GM12891 (cell line): ENCODE results near the gene ALKBH2.

ENCODE experiments used
- DNase-seq: peaks from one replicate; pipeline ENCODE4 v3.0.0; 2011; ENCODE audit warnings: low spot score; ENCODE audit not compliant: insufficient read length
- FAIRE-seq: peaks from 2 replicates; lab custom pipeline; 2011; peaks lifted over from hg19 to GRCh38; lab: Jason Lieb, UNC
- PAX5 ChIP-seq: IDR thresholded peaks from 2 replicates; pipeline ENCODE4 v1.6.1; 2011; ENCODE audit warnings: low read length, moderate library complexity, mild to moderate bottlenecking; ENCODE audit not compliant: insufficient read depth, severe bottlenecking
- POLR2A ChIP-seq: IDR thresholded peaks from 2 replicates; pipeline ENCODE4 v1.6.1; 2011; ENCODE audit warnings: low read depth, low read length, control low read depth
- POLR2AphosphoS5 ChIP-seq: IDR thresholded peaks from 2 replicates; pipeline ENCODE4 v1.6.1; 2011; ENCODE audit warnings: low read depth, low read length, control low read depth
- POU2F2 ChIP-seq: IDR thresholded peaks from 2 replicates; pipeline ENCODE4 v1.6.1; 2011; ENCODE audit warnings: low read depth, mild to moderate bottlenecking, control low read depth, low read length, moderate library complexity
- SPI1 ChIP-seq: IDR thresholded peaks from 2 replicates; pipeline ENCODE4 v1.6.1; 2011; ENCODE audit warnings: low read depth, low read length, control low read depth
- TAF1 ChIP-seq: IDR thresholded peaks from 2 replicates; pipeline ENCODE4 v1.6.1; 2011; ENCODE audit warnings: low read depth, low read length, control low read depth

Gene ALKBH2

GRCh38 chr12:109115404-109115757 is 22.1 kb upstream of the ALKBH2 start:
- TF ChIP-seq TAF1 (no peak), POLR2AphosphoS5 (no peak), POU2F2 (no peak), POLR2A (no peak), SPI1 (no peak), PAX5 (no peak)
- DNase-seq, result no peak
- FAIRE-seq, result no peak

- FAIRE-seq, result no peak
Observed at GRCh38 chr12:109114644-109115043, 21.4 kb upstream of the ALKBH2 start.

DNA sequence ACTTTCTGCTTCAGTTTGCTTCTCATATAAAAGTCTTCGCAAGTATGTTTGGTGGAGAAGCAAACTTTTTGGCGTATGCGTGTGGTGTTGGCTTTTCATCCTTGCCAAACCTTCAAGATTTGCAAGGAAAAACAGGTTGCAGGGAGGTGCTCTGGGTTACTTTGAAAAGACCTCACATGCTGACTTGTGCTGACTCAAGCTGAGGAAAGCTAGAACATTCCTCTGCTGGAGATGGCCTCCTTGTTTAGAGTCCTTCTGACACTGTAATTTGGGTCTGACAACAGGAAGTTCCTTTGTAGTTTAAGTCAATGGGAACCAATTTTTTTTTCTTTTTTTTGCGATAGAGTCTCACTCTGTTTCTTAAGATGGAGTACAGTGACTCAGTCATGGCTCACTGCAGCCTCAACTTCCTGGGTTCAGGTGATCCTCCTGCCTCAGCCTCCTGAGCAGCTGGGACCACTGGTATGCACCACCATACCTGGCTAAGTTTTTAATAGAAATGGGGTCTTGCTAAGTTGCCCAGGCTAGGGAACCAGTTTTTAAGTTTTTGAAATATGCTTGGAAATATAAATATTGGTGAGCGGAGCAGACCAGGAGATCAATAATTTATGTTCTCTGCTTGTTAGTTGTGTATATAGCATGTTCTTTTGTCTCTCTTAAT is 20.5 kb upstream of the ALKBH2 start:
- FAIRE-seq, result no peak
- DNase-seq, result no peak
- TF ChIP-seq TAF1 (no peak), POLR2AphosphoS5 (no peak), SPI1 (no peak), POU2F2 (no peak), PAX5 (no peak), POLR2A (no peak)

More at GRCh38 chr12:109114644-109115043, 21.4 kb upstream of the ALKBH2 start:
- no peak for DNase-seq
- TF ChIP-seq POLR2AphosphoS5 (no peak), POU2F2 (no peak), SPI1 (no peak), POLR2A (no peak)

DNA sequence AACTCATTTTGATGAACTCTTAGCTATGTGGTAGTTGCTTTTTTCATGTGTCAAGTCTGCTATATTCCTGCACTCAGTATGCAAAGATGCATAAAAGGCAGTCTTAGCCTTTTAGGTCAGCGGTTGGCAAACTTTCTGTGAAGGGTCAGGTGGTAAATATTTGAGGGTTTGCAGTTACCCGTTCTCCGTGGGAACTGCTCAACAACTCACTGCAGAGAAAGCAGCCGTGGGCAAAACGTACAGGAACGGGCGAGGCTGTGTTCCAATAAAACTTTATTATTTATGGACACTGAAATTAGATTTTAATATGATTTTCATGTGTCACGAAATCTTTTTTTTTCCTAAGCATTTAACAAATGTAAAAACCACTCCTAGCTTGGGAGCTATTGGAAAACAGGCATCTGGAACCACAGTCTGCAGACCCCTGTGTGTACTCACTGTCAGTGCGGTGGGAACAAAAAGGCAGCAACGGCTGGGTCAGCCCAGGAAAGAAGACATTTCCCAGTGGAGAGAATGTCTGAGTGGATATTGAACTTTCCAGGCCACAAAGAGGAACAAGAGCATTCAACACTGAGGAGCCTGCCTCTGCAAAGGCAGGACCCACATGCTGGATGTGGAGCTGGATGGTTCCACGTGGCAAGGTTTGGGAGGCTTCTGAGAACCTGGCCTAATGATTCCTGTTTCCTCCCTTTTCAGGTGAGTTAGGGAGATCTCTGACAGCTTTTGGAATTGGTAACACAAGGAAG is 19.6 kb upstream of the ALKBH2 start:
- no peak for DNase-seq
- no peak for TF ChIP-seq SPI1
- TF ChIP-seq POLR2A, result no peak
- FAIRE-seq, result no peak

GRCh38 chr12:109110988-109111495 is 17.8 kb upstream of the ALKBH2 start:
- FAIRE-seq, result peak; percentile 92
- DNase-seq, result peak; percentile 64
- TF ChIP-seq POLR2A, result no peak
- peak; percentile 42; the same call in 1 of the 2 replicates for TF ChIP-seq POLR2AphosphoS5

- FAIRE-seq (no peak), DNase-seq (no peak)
- no peak for TF ChIP-seq TAF1
- TF ChIP-seq POLR2A, result no peak
- no peak for TF ChIP-seq PAX5
- TF ChIP-seq POLR2AphosphoS5, result no peak
- no peak for TF ChIP-seq SPI1
- no peak for TF ChIP-seq POU2F2
Observed at GRCh38 chr12:109109746-109110350, 16.6 kb upstream of the ALKBH2 start.

GRCh38 chr12:109105176-109105575 is 11.9 kb upstream of the ALKBH2 start:
- TF ChIP-seq POLR2A (no peak), POU2F2 (no peak), SPI1 (no peak), POLR2AphosphoS5 (no peak), TAF1 (no peak), PAX5 (no peak)
- no peak for FAIRE-seq
- DNase-seq, result no peak

DNA sequence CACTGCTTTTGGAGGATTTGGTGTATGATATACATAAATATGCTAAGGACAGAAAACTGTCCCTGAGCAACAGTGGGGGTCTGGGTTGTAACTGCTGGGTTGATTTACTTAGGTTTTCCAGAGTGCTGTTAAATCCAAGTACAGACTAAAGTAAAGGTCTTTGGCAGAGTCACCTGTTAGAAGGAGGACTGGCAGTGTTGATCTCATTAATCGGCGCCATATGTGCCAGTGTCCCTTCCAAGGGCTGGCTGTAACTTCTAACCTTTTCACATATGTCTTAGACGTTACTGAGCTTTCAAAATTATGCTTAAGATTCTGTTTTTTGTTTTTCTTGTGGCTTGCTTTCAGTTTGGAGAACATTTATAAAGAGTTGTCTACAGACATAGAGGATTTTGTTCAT is 9.2 kb upstream of the ALKBH2 start:
- FAIRE-seq, result no peak

GRCh38 chr12:109100741-109101140 is 7.5 kb upstream of the ALKBH2 start:
- FAIRE-seq, result no peak
- no peak for TF ChIP-seq POLR2A
- no peak for TF ChIP-seq TAF1
- TF ChIP-seq SPI1, result no peak
- no peak for TF ChIP-seq POLR2AphosphoS5
- no peak for TF ChIP-seq POU2F2
- TF ChIP-seq PAX5, result no peak

More for the DNA sequence above, 9.2 kb upstream of the ALKBH2 start:
- no peak for DNase-seq
- no peak for TF ChIP-seq POLR2AphosphoS5

GRCh38 chr12:109099431-109100020 is 6.3 kb upstream of the ALKBH2 start:
- TF ChIP-seq POU2F2, result no peak
- no peak for TF ChIP-seq POLR2A
- no peak for TF ChIP-seq SPI1
- no peak for TF ChIP-seq PAX5
- no peak for TF ChIP-seq TAF1
- no peak for TF ChIP-seq POLR2AphosphoS5
- FAIRE-seq (no peak), DNase-seq (no peak)

More at GRCh38 chr12:109100741-109101140, 7.5 kb upstream of the ALKBH2 start:
- no peak for DNase-seq
